GOT3 (cell line): Measurements from ENCODE around the gene UBE2G2.

Source experiments
- DNase-seq: peaks from one replicate; lab custom pipeline; 2025; ENCODE audit warnings: mixed read lengths; lab: John Stamatoyannopoulos, UW

Gene UBE2G2

DNA sequence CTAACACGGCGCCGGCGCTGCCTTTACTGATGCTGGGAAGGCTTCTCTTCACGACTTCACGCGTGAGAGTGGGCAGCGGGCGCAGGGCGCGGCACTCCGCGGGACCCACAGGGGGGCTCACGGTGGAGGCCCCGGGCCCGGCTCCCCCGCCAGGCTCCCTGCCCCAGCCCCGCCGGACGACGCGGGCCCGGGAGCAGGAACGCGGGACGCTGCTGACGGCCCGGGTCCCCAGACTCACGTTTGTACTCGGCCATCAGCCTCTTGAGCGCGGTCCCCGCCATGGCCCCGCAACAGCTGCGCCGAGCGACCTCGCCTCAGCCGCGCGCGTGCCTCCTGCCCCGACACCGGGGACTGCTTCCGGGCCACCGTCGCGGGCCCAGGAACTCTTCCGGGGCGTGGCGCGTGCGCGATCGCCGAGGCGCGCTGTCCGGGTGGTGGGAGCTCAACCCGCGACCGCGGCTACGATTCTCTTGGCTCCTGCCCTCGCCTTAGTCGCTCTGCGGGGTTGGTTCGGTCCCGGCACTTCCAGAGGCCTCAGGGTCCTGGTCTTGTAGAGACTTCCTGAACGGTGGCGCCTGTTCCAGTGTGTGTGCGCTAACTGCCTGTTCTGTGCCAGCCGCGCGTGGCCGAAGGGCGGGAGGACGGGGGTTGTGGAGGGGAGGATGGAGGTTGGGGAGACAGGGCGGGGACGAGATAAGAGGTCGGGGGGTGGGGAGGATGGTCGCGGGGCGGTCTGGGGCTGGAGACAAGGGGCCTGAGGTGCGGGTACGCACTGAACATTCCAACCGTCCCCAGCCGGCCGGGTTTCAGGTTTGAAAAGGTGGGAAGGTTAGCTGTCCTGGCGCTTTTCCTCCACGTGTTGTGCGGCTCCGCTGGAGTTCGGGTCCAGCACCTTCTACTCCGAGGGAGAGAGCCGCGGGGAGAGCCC, at the start of gene UBE2G2:
UBE2G2 (minus strand) TSS at position 353 of the 928 bp plus-strand sequence; CDS start at position 281, 72 bp downstream.
- DNase-seq = peak; percentile 50

GRCh38 chr21:44850905-44851657, 49.5 kb upstream of the UBE2G2 start:
- no peak for DNase-seq

DNA sequence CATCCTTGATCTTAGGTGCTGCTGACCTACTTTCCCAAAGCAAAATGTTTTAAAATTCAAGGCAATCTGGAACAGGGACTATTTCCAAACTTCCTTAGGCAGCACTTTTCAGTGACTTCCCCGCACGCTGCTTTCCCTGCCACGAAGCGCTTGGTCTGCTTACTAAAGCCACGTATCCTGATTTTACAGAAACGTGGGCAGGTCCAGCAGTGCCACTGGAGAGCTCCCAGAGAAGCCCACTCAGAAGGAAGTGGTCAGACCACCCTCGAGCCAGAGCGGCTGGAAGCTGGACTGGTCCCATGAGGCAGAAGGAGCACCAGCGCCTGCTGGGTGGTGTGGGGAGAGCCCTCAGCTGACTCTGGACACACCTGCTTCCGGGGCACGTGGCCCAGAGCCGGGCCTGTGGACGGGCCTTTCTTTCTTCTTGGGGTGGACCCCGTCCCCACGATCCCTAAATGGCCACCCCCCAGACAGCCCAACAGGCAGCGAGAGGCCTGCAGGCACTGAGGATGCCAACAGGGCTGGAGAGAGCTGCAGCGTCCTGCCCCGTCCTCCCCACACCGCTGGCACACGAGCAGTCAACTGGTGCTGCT, 48.7 kb upstream of the UBE2G2 start:
- DNase-seq = no peak

- DNase-seq = no peak
Measured at GRCh38 chr21:44849616-44850130, 48.1 kb upstream of the UBE2G2 start.

DNA sequence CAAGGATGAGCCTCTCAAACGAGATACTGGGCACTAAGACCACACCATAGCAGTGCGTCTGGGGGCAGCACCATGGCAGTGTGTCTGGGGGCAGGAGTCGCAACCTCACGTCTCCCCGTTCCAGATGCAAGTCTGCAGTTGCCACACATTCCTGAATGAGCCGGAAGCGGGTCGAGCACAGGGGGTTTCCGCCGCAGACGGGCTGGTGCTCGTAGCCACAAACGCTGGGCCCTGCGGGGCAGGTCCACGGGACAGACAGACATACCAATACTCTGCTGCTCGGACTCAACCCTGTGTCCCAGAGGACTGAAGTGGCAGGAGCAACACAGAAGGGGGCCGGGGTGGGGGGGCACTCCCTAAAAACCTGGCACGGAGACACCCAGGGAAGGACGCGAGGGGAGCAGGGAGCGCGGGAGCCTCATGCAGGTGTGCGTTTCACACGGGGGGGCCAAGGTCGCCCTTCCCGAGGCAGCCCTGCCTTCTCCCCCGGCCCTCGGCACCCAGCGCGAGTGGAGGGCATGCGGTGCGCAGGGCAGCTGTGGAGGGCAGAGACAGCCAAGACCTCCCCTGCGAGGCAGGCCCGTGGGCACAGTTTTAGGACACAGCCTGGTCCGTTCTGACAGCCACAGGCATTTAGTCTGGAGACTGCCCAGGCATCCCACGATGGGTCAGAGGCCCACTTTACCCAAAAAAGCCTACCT, 47.4 kb upstream of the UBE2G2 start:
- DNase-seq = no peak

- no peak for DNase-seq
Measured at GRCh38 chr21:44847261-44848056, 45.8 kb upstream of the UBE2G2 start.

DNA sequence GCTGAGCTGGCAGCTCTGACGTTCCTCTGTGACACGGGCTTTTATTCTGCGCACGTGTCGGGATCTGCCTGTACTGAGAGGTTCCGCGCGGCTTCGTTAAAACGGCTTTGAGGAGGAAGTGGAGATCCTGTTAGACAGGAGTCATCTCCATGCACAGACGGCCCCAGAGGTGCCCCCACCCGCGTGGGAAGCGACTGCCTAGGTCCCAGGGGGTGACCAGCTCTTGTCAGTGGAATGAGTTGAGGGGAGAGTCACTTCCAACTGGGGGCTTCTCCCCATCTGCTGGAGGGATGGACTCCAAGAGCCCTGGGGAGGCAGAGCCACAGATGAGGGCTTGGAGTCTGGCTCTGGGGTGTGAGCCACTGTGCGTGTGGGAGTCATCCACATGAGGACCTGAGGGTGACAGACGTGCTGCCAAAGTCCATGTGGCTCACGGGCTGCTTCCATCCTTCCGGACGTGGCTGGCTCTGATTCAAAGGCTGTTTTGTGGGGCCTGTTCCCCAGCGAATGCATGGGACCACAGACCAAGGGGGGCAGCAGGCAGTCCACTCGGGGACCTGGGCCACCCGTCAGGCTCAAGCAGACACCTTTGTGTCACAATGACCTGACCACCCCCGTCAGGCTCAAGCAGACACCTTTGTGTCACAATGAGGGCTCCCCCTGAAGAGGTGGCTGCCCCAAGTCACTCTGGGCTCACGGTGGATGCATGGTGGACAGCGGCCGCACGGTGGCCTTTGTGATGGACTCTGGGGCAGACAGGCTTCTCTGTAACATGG, 45.1 kb upstream of the UBE2G2 start:
- DNase-seq = no peak

DNA sequence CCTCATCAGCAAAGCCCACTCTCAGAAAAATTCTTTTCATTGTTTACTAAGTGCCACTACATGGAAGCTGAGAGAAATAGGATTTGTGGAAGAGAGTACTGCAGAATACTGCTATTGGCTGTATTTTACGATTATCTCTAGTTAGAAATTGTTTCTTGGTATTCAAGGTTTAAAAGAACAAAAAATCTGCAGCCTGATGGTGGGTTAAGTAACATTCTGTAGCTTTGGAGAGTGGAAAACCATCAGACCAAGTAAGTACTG, 44.5 kb upstream of the UBE2G2 start:
- no peak for DNase-seq

GRCh38 chr21:44845418-44846223, 44.0 kb upstream of the UBE2G2 start:
- peak; percentile 26 for DNase-seq

DNA sequence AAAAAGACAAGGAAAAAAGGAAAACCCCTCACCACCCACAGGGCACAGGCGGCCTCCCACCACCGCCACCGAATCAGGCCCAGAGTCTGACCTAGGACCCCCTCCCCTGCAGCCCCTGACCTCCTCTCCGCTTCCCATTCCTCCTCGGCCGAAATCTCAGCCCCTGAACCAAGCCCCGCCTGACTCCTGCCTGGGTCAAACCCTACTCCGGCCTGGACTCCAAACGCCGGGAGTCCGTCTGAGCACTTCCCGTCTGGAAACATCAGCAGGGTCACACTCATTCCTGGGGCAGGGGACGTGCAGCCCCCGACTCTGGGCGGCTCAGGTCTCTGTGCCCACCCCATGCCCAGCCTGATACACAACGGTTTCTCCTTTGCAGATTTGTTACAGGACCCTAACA, 42.6 kb upstream of the UBE2G2 start:
- no peak for DNase-seq

- DNase-seq = no peak
Measured at GRCh38 chr21:44842721-44843445, 41.3 kb upstream of the UBE2G2 start.

DNA sequence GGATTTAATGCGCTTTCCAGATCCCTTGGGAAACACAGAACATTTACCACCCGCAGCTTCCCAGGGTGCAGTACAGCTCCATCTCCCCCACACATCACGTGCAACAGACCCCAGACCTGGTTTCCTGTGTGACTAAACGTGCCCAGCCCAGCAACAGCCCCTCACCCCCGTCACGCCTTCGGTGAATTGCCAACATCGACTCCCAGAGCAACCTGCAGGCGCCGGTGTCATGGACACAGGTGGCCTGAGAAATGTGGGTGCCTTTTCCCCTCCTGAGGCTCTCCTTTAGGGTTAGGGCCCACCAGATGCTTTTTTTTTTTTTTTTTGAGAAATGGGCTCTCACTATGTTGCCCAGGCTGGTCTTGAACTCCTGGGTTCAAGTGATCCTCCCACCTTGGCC, 40.5 kb upstream of the UBE2G2 start:
- no peak for DNase-seq

DNA sequence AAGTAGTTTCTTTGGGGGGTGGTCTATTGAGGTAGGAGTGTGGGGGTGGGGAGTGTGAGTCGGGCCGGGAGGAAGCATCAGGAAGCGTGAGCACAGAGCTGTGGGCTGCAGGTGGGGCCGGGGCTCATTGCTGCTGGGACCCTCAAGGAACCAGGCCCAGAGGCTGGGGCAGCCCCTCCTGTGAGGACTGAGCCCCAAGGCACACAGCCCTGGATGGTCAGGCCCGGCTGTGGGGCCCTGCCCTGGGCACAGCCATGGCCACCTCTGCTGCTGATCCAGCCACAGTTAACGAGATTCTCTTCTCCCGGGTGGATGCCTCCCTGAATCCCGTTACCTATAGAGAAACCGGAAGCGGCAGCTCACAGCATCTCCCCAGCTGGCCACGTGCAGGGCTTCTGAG, 39.2 kb upstream of the UBE2G2 start:
- no peak for DNase-seq

- DNase-seq = no peak
Measured at GRCh38 chr21:44838951-44839350, 37.3 kb upstream of the UBE2G2 start.

DNA sequence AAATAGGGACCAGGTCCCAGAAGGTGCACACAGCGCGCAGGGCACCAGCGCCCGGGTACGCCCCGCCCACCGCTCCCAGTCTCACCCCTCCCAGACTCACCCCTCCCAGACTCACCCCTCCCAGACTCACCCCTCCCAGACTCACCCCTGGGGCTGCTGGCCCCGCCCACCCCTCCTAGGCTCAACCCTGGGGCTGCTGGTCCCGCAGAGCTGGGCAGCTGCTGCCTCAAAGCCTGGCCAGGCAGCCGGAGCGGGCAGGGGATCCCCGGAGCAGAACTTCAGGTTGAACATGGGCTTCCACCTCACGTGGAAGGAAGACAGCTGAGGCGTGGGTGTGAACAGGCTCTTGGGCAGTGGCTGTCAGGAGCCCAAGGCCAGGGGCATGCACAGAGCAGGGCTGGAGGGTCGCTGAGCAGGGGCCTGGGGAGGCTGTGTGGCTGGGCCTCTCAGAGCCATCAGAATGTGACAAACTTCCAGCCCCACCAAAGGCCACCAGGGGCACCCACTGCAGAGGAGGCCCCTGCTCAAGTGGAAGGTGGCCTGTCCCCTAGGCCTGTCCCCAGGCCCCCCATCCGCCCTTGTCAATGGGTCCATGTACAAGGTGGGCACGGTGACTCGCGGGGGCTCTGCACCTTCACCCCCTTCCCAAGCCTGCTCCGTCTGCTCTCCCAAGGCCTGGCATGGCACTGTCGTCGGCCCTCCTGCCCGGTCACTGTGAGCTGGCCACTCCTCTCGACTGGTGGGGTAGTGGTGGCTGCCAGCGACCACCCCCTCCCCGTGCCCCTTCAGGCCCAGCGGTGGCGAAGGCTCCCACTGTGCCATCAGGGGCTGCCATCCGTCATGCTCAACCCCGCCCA, 36.6 kb upstream of the UBE2G2 start:
- DNase-seq = no peak

DNA sequence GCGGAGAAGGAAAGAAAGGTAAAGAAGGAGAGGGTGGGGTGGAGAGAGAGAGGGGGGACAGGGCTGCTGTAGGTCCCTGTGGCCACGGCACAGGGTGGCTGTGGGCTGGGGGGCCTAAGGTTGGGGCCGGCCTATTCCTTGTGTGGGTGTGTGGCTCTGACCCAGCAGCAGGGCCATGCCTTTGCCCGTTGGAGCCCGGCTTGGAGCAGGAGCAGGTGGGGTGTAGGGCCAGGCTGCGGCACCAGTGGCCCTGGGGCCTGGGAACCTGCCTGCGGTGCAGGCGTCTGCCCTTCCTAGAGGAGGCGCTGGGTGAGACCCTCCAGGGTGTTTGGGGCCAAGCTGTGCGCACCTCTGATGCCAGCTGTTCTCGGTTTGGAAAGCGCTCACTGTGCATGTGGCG, 35.9 kb upstream of the UBE2G2 start:
- DNase-seq = no peak

DNA sequence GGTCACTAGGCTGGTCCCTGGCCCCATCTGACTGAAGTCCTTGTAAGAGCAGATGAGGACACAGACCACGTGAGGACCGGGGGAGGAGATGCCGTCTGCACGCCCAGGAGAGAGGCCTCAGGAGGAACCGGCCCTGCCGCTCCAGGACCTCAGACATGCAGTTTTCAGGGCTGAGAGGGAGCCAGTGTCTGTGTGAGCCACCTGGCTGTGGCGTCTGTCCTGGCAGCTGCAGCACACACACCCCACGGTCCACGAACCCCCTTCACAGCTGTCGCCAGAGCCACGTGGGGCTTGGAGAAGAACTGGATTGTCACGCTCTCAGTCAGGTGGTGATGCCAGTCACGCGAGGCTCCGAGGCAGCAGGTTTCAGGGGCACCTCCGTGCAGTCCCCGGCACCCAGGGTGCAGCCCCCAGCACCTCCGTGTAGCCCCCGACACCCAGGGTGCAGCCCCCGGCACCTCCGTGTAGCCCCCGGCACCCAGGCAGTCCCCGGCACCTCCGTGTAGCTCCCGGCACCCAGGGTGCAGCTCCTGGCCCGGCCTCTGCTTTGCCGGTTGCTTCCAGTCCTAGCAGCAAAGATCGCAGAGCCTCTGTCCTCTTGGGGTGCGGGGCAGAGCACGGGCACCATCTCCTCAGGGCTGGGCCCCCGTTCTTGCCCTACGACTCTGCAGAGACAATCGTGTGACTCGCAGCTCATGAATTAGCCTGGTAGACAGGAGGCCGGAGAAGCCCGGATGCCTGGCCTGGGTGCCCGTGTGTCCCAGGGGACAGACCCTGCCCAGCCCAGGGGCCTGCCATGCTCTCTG, 35.2 kb upstream of the UBE2G2 start:
- DNase-seq = no peak
